ELR (cell line): ENCODE measurements around the gene POLR3H.

Experiments
- DNase-seq: peaks from one replicate; pipeline ENCODE4 v3.0.0-alpha.2; 2015; ENCODE audit warnings: low read depth

Gene POLR3H

GRCh38 chr22:41537203-41537602, 7.1 kb downstream of the POLR3H start:
- no peak for DNase-seq

GRCh38 chr22:41535244-41535643, 9.0 kb downstream of the POLR3H start:
- DNase-seq, result peak; percentile 59

- DNase-seq, result no peak
Observed at GRCh38 chr22:41534219-41534618, 10.1 kb downstream of the POLR3H start.

- DNase-seq, result peak; percentile 70
Observed at GRCh38 chr22:41532908-41533825, 11.1 kb downstream of the POLR3H start.

GRCh38 chr22:41531715-41532477, 12.4 kb downstream of the POLR3H start:
- DNase-seq, result no peak

- no peak for DNase-seq
Observed at GRCh38 chr22:41530890-41531714, 13.2 kb downstream of the POLR3H start.

- no peak for DNase-seq
Observed at GRCh38 chr22:41528938-41529561, 15.2 kb downstream of the POLR3H start.

GRCh38 chr22:41528132-41528766, 16.0 kb downstream of the POLR3H start:
- no peak for DNase-seq

- peak; percentile 49 for DNase-seq
Observed at GRCh38 chr22:41526830-41527799, 17.2 kb downstream of the POLR3H start.

- no peak for DNase-seq
Observed at GRCh38 chr22:41526226-41526829, 17.9 kb downstream of the POLR3H start.

- DNase-seq, result no peak
Observed at GRCh38 chr22:41525450-41526225, 18.6 kb downstream of the POLR3H start.

- DNase-seq, result peak; percentile 34
Observed at GRCh38 chr22:41524809-41525449, 19.3 kb downstream of the POLR3H start.

- DNase-seq, result no peak
Observed at GRCh38 chr22:41524251-41524661, 20.0 kb downstream of the POLR3H start.

GRCh38 chr22:41523464-41524221, 20.6 kb downstream of the POLR3H start:
- peak; percentile 68 for DNase-seq

- DNase-seq, result no peak
Observed at GRCh38 chr22:41522813-41523212, 21.5 kb downstream of the POLR3H start.

- DNase-seq, result no peak
Observed at GRCh38 chr22:41521126-41521525, 23.1 kb downstream of the POLR3H start.

GRCh38 chr22:41518048-41518347, 26.3 kb downstream of the POLR3H start:
- DNase-seq, result no peak
